LoVo (cell line): ENCODE measurements around the gene ACADSB.

ENCODE experiments used
- DNase-seq: peaks from one replicate; pipeline ENCODE4 v3.0.0-alpha.2; 2016; ENCODE audit warnings: low spot score

The ACADSB gene

DNA sequence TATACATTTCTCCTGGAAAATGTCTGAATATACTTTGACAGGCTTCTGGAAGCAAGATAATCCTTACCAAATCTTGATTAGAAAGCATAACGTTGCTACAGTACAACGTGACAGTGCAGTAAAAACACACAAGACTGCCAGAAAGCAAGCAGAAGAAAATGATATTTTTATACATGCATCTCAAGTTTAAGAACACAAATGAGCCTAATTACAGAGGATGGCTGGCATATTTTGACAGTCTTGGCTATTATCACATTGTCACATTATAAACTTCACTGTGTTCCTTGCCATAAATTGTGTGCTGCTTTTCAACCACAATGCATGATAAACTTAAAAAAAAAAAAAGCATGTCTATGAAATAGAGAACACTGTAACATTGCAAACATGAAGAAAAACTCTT, 4.5 kb upstream of the ACADSB start:
- DNase-seq, result no peak

DNA sequence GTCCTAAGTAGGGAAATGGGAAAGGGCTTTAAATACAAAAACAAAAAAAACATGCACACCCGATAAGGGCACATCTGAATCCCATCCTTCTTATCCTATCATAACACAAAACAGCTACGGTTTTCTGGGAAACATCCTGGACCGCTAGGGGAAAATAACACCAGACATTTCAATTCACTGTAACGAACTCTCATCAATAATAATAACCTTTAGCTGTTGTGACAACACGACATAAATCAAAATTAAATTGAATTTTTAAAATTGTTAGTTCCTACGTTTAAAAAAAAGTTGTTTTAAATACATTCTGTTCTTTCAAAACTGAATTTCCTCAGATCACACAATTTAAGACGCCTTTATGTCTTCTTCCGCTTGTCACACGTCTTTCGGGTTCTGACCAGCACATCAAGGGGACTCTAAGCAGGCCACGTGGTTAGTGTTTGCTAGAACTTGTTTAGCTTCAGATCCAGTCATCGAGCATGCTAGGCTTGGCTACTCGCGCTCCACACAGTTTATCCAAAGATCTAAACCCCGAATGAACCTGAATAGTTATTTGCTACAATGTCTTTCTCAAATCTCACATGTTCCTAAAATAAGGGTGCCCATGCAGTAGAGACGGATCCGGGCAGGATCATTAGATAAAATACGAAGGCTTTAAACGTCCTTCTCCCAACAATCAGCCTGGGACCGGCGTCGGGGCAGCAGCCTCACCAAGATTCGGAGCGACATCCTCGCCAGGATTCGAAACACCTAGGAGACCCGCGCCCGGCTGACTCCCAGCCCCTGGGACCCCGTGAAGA, 1.1 kb upstream of the ACADSB start:
- DNase-seq, result peak; percentile 64

DNA sequence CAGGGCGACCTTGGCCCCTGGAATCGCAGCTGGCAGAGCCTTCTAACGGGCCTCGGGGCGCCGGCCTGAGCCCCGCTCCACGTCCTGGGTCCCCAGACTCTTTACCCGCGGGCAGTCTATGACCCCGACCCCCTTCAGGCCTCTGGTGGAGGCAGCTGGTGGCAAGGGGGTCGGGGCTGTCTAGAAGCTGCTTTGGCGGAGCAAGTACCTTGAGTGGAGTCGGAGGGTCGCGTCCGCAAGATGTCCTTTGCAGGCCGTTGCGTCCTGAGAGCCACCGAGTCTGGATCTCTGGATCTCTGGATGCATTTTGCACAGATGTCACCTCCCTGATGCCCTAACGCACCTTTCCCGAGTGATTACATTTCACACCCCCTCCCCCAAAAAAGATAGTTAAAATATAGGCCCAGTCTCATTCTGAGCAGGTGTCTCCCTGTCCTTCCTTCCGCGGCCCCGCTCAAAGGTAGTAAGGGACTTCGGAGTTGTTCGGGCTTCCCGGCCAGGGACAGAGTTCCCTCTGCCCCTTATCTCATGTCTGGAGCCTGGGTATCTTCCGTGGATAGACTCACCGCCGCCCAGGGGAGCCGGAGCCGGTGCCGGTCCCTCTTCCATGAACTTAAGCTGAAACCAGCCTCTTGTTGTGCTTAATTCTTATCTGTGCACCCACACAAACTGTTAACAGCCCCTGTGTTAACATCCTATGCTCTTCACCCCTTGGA, 457 bp downstream of the ACADSB start:
- no peak for DNase-seq

DNA sequence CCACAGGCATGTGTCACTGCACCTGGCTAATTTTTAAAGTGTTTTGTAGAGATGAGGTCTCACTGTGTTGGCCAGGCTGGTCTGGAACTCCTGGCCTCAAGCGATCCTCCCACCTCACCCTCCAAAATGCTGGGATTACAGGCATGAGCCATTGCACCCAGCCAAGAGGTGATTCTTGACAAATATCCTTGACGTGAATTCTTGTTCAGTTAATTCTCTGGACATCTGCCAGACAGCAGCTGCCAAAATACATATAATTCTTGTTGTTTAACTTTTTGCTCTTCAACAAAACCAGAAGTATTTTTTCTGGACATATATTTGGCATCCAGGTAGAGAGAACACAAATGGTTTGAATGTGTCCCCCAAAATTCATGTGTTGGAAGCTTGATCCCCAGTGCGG, 3.2 kb downstream of the ACADSB start:
- no peak for DNase-seq

DNA sequence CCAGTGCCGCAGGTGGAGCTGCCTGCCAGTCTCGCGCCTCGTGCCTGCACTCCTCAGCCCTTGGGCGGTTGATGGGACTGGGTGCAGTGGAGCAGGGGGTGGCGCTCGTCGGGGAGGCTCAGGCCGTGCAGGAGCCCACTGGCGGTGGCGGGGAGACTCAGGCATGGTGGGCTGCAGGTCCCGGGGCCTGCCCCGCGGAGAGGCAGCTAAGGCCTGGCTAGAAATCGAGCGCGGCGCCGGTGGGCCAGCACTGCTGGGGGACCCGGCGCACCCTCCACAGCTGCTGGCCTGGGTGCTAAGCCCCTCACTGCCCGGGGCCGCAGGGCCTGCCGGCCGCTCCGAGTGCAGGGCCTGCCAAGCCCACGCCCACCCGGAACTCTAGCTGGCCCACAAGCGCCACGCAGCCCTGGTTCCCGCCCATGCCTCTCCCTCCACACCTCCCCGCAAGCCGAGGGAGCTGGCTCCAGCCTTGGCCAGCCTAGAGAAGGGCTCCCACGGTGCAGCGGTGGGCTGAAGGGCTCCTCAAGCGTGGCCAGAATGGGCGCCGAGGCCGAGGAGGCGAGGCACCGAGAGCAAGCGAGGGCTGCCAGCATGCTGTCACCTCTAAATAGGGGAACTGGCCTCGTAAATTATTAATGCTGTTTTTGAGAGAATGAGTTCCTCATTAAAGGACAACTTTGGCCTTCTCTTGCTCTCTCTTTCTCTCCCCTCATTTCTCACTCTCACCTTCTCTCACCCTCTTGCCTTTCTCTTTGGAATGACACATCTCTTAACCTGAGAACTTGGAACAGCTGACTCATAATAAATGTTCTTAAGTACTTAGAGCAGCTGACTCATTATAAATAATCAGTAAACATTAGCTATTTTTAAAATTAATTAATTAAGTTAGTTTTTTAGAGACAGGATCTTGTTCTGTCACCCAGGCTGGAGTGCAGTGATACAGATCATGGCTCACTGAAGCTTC, 4.9 kb downstream of the ACADSB start:
- DNase-seq, result no peak

DNA sequence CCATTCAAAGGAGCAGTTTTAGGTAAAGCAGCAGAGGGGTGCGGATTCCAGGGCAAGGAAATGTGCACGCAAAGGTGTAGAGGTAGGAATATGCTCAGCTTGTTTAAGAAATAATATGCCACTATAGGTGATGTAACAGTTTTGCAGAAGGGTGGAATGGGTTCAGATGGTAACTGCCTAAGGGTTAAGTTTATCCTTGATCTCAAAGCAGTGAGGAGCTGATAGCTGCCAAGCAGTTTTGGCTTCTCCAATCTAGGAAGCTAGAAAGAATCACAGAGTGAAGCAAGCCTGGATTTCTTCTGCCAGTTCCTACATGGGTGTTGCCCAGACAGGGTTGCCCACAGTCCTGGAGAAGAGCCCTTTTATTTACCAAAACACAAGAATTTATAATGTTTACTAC, 6.0 kb downstream of the ACADSB start:
- DNase-seq, result no peak

DNA sequence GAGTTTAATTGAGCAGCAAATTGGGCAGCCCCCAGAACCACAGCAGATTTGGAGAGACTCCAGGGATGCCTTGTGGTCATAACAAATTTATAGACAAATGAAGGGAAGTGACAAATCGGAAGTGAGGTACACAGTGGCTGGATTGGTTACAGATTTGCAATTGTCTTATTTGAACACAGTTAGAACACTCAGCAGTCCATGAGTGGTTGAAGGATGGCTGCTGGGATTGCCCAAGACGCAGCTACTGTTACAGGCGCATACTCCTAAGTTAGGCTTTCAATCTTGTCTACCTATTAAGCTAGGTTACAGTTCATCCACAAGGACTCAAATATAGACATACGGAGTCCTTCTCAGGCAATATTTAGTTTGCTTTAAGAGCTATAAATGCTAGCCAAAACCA, 7.4 kb downstream of the ACADSB start:
- no peak for DNase-seq

DNA sequence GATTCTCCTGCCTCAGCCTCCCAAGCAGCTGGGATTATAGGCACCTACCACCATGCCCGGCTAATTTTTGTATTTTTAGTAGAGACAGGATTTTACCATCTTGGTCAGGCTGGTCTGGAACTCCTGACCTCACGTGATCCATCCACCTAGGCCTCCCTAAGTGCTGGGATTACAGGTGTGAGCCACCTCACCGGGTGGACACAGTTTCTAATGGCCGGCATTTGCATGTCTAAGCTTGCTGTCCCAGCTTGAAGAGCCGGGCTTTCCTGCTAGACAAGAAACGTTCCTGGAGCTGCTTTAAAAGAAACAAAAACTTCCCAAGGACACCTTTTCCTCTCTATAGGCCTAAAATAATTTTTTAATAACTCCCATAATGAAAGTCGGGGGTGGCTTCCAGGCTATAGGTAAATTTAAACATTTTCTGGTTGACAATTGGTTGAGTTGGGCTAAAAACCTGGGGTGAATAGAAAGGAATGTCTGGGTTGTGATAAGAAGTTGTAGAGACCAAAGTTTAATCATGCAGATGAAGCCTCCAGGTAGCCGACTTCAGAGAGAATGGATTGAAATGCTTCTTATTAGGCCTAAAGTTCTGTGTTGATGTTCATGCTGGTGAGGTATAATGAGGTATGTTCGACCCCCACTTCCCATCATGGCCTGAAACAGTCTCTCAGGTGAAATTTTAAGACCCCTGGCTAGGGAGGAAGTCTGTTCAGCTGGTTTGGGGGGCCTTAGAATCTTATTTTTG, 8.8 kb downstream of the ACADSB start:
- no peak for DNase-seq

DNA sequence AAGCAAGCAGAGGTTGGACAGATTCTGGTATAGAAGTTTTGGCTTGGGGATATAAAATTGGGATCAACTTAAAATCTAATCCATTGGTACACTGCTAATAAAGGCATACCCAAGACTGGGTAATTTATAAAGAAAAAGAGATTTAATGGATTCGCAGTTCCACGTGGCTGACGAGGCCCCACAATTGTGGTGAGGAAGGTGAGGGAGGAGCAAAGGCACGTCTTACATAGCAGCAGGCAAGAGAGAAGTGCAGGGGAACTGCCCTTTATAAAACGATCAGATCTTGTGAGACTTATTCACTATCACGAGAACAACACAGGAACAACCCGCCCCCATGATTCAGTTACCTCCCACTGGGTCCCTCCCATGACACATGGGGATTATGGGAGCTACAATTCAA, 9.7 kb downstream of the ACADSB start:
- DNase-seq, result no peak

DNA sequence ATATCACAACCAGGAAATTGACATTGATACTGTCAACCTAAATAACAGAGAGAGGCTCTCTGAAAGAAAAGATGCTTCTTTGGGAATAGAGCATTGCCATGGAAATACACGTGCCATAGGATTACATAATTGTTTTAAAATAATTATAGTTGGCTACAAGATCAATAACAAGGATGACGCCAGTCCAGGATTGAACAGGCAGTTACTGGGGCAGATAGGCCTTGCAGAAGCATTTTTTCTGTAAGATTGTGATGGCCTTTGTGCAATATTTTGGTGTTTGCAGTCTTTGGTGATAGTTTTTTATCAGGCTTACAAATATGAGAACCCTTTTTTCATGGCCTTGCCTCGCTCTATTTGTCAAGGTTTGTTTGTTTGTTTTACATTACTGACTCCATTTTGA, 10.5 kb downstream of the ACADSB start:
- DNase-seq, result no peak

DNA sequence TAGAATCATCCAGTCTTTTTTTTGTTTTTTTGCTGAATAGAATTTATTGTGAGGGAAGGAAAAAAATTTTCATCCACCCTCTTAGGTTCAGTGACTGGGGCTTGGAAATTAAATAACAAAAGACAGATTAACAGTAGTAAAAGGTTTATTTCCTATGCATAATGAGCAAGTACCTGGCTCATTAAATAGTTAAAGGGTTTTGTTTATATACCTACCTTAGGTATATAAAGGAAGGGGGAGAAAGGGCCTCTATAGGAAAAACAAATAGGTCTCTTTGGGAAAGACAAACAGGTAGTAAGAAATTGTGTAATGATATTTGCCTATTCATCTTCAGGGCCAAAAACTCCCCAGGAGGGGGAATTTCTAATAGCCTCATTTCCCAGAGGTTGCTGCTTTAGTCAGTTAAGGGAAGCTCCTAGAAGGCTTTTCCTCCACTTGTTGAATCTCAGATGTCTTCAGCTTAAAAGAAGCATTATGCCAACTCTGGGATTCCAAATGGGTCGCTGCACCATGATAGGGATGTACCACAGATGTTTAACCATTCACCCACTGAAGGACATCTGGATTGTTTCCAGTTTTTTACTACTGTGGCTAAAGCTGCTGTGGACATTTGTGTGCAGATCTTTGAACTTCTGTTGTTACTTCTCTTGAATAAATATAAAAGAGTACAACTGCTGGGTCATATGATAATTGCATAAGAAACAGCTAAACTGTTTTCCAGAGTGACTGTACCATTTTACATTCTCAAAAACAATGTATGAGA, 11.3 kb downstream of the ACADSB start:
- DNase-seq, result no peak

DNA sequence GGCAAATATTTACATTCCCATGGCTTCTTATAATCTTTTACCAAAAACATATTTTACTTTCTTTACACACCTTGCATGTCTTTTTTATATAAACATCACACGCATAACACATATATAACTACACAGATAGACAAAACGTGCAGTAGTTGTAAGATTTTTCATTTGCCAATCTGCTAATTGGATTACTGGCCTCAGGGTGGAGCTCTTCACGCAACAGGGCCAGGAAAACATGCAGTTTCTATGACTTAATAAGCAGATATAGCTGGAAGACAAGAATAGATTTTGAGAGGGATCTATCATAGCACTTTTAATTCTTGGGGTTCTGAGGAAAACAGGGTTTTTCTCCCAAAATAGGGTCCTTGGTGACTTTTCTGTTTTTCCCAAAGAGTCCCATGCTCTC, 12.7 kb downstream of the ACADSB start:
- no peak for DNase-seq

DNA sequence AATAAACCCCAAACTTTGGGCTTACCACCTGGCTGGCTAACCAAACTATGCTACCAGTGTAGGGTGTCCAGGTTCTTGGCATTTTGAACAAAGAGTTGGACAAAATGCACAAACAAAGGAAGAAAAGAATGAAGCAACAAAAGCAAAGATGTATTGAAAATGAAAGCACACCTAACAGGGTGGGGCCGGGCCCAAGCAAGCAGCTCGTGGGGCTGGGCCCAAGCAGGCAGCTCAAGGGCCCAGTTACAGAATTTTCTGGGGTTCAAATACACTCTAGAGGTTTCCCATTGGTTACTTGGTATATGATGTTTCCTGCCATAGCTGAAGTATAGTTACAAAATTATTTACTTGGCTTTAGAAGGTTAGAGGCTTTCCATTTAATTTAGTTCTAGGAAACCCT, 15.7 kb downstream of the ACADSB start:
- no peak for DNase-seq

DNA sequence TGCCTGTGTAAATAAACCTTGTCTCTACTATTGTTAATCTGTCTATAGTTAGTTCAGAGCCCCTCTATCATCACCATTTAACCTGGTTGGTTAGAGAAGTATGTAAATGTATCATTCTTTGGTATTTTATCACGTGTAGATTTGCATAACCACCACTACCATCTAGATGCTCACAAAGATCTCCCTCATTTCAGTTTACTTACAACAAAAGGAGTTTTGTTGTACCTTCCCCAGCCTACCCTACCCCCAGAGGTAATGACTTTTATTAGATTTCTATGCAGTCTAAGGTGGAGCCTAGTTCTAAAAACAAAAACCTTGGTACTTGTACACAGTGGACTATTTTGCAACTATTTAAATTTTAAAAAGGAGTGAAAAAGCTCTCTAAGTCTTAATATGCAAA, 17.5 kb downstream of the ACADSB start:
- no peak for DNase-seq

DNA sequence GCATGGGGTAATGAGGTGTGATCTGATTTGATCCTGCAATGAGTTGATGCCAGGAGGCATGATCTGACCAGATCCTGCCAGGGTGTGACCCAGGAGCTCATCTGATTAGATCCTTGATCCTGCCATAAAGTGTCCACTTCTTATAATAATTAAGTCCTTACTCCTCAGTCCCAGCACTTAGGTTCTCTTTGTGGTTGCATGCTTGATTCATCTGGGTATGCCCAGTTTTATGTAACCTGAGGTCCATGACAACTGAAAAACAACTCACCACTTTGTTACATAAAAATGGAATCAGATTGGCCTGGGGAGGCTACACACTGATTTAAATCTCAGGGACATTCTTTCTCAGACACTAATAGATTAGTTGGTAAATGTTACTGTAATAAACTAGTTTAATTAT, 19.1 kb downstream of the ACADSB start:
- DNase-seq, result no peak

DNA sequence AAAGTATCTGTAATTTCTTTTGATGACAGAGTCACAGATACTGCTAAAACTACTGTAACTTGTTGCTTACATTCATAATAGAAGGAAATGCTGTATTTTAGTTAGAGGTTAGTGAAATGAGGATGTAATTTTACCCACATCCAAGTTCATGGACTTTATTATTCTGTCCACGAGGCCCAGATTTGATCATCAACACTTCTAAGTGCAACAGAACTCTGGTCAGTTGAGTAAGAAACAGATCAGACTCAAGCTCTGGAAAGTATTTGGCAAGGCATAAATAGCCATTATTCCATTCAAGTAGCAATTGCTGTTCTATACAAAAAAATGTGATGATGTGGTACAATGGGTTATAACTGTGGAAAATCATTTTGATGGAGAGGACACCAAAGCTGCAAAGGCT, 22.3 kb downstream of the ACADSB start:
- DNase-seq, result no peak

DNA sequence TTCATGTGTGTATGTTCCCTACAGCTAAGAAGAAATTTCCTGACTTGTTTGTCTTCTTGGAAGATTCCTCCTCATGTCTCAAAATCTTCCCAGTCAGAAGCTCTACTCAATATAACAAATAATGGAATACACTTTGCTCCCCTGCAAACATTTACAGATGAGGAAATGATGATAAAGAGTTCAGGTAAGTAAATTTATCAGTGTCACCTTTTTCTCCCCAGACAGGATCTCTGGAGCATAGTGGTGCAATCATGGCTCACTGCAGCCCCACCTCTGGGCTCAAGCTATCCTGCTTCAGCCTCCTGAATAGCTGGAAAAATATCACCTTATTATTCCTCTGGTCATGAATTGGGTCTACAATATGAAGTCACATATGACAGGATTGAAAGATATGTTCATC, 25.5 kb downstream of the ACADSB start:
- no peak for DNase-seq

DNA sequence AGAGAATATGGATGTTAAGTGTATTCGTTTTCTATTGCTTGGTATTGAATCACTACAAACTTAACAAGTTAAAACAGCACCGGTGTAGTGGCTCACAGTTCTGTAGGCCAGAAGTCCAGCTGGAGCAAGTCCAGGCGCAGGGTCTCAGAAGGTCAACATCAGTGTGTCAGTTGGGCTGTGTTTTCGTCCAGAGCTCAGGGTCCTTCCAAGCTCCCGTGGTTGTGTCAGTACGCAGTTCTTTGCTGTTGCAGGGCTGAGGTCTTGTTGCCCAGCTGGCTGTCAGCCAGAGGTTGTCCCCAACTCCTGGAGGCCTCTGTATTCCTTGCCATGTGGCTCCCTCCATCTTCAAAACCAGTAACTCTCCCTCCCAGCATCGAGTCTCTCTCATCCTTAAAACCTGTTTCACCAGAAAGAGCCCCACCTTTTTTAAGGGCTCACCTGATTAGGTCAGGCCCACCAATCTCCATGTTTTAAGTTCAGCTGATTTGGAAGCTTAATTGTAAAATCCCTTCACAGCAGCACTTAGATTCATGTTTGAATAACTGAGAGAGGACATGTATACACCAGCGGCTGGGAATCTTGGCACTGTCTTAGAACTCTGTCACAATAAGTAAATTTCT, 26.8 kb downstream of the ACADSB start:
- no peak for DNase-seq

DNA sequence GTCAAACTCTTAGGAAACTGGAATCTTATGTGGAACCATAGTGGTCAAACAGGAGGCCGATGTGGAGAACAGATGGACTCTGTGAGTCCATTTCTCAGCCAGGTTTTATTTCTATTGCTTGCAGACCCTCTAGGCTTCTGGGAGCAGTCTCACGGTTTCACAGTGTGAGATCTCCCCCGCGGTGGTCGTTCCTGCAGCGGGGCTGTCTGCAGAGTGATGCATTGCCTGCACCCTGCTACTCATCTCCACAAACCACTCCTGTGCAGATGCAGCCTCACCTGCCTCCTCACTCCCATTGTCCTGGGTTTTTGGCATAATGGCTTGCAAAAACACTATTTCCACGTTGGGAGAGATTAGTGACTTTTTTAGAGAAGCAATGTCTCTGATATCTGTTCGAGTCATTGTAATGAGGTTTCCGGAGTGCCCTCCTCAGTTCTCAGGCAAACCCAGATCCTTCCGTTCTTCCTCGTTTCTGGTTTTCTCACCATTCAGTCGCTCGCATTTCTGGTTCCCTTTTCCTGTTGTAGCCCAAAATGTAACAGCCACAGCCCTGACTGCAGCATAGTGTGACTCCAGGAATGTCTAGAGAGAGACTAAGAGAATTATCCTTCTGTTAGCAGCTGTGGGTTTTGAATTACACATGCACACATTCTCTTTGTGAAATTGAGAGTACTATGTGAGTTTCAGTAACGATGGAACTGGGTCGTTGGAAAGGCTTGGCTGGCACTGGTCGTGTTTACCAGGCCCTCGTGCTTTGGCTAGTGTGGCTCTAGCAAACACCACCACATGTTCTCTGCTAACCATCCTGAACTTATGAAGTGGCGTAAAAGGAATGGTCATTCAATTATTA, 30.2 kb downstream of the ACADSB start:
- DNase-seq, result no peak

DNA sequence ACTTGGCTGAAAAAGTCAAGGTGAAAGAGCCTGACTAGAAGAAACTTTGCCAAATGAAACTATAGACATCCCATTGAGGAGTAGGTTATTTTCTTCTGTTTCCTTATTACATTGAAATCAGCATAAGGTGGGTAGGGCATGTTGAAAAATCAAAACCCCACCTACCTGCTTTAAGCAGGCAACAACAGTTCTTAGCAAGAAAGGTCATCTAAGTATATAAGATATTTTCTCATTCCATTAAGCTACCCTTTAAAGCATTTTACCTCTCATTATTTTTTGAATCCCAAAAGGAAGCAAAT, 30.8 kb downstream of the ACADSB start:
- DNase-seq, result no peak
